Measurements from ENCODE around the gene MLC1. TPM values are rescaled to one million over a fixed set of nuclear protein-coding genes. Genes with fewer than 3 reads are reported as not detected.
A peak's percentile ranks its signal among the peaks of the same experiment; 100 is the strongest.
"Not testable (repeated sequence)": the region's sequence is repeated elsewhere in the genome, so short reads cannot be mapped to it uniquely, and the experiment has no call there.

Gene MLC1
- total RNA-seq, 1 donor from 2014 or later = not detected

DNA sequence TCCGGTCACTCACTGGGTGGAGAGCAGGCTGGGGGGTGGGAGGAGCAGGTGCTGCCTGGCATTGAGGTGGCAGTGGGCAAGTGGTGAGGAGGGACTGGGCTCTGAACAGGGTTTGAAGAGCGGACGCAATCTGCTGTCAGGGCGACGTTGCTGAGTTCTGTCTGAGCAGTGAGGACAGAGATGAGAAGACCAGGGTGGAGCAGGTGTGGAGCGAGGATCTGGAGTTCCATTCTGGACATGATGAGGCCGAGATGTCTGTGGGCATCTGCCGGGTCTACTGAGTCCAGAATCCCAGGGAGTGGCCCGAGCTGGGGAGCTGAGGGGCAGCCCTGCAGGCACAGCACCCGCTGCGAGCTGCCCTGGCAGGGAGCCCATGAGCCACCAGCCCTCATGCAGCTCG is 2.4 kb upstream of the MLC1 start:
- Histone ChIP-seq H2AFZ (replicated peaks) (no peak overlapping the region), H3K27me3 (no peaks in the 10 kb centered on the region), H3K36me3 (no peaks in the 10 kb centered on the region), H3K9me3 (ENCODE audit: low read depth) (no peaks in the 10 kb centered on the region), H3K79me2 (ENCODE audit: low read depth) (no peaks in the 10 kb centered on the region), H3K4me1 (no peaks in the 10 kb centered on the region), H4K20me1 (ENCODE audit: low read depth) (no peaks in the 10 kb centered on the region), H3F3A (ENCODE audit: low read depth) (no peaks in the 10 kb centered on the region), H3K27ac (no peak overlapping the region), H3K9ac (no peak overlapping the region), H3K4me2 (no peak overlapping the region), H3K4me3 (no peak overlapping the region)
- no peak overlapping the region for H3K27ac Mint-ChIP-seq
- no peaks in the 10 kb centered on the region for H3K36me3 Mint-ChIP-seq
- TF ChIP-seq EZH2phosphoT487 (IDR thresholded peaks at IDR 0.05) = no peak
- TF ChIP-seq EZH2 (IDR thresholded peaks at IDR 0.05) = no peak
- TF ChIP-seq, protein P1, sequence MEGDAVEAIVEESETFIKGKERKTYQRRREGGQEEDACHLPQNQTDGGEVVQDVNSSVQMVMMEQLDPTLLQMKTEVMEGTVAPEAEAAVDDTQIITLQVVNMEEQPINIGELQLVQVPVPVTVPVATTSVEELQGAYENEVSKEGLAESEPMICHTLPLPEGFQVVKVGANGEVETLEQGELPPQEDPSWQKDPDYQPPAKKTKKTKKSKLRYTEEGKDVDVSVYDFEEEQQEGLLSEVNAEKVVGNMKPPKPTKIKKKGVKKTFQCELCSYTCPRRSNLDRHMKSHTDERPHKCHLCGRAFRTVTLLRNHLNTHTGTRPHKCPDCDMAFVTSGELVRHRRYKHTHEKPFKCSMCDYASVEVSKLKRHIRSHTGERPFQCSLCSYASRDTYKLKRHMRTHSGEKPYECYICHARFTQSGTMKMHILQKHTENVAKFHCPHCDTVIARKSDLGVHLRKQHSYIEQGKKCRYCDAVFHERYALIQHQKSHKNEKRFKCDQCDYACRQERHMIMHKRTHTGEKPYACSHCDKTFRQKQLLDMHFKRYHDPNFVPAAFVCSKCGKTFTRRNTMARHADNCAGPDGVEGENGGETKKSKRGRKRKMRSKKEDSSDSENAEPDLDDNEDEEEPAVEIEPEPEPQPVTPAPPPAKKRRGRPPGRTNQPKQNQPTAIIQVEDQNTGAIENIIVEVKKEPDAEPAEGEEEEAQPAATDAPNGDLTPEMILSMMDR (IDR thresholded peaks at IDR 0.05) = no peak
- peaks cover 20% of the 10 kb centered on the region for H3K4me1 Mint-ChIP-seq
- H3K27me3 Mint-ChIP-seq (ENCODE audit: insufficient read depth, low read depth) = peaks cover 16% of the 10 kb centered on the region
- DNase-seq (ENCODE audit: low spot score) = no peak
- peaks cover 18% of the 10 kb centered on the region for H3K9me3 Mint-ChIP-seq
- peak overlapping the region; percentile 61 for H3K4me3 Mint-ChIP-seq

DNA sequence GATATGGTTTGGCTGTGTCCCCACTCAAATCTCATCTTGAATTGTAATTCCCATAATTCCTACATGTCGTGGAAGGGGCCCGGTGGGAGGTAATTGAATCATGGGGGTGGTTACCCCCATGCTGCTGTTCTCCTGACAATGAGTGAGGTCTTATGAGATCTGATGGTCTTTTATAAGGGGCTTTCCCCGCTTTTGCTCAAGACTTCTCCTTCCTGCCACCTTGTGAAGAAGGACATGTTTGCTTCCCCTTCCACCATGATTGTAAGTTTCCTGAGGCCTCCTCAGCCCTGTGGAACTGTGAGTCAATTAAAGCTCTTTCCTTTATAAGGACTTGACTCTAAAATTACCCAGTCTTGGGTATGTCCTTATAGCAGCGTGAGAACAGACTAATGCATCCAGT is 1.7 kb upstream of the MLC1 start:
- not testable (repeated sequence) for H2AFZ ChIP-seq (replicated peaks); H3K27ac ChIP-seq; H3K79me2 ChIP-seq (ENCODE audit: low read depth); H3K36me3 Mint-ChIP-seq; H3K27me3 ChIP-seq; DNase-seq (ENCODE audit: low spot score); H3K4me2 ChIP-seq; H3F3A ChIP-seq (ENCODE audit: low read depth); H3K9me3 ChIP-seq (ENCODE audit: low read depth); H4K20me1 ChIP-seq (ENCODE audit: low read depth); H3K4me3 ChIP-seq; H3K4me1 ChIP-seq; H3K9ac ChIP-seq; H3K36me3 ChIP-seq; H3K4me3 Mint-ChIP-seq
- peaks cover 16% of the 10 kb centered on the region for H3K27me3 Mint-ChIP-seq (ENCODE audit: insufficient read depth, low read depth)
- peaks cover 18% of the 10 kb centered on the region for H3K9me3 Mint-ChIP-seq
- peak overlapping the region; percentile 64 for H3K27ac Mint-ChIP-seq
- peaks cover 20% of the 10 kb centered on the region for H3K4me1 Mint-ChIP-seq

DNA sequence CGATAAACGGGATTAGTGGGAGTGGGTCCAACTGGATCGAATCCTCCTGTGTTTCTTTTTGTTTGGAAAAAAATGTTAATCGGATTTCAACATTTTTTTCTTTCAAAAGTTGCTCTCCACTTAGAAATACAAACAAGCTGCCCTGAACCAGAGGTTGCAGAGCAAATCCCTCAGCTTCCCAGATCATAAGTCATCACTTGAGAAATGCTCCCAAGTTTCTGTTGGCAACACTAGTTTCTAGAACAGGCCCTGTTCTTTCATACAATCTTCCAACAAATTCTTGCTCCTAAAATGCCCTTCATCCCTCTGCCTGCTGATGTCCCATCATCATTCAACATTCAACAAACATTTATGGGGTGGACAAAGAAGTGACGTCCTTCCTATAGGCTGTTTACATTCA is 1.3 kb upstream of the MLC1 start:
- no peak overlapping the region for H3K4me3 ChIP-seq
- TF ChIP-seq EZH2phosphoT487 (IDR thresholded peaks at IDR 0.05) (no peak), EZH2 (IDR thresholded peaks at IDR 0.05) (no peak)
- TF ChIP-seq, protein P1 (IDR thresholded peaks at IDR 0.05) = no peak
- no peaks in the 10 kb centered on the region for H3K9me3 ChIP-seq (ENCODE audit: low read depth)
- H4K20me1 ChIP-seq (ENCODE audit: low read depth) = no peaks in the 10 kb centered on the region
- H3K4me2 ChIP-seq = no peak overlapping the region
- H3K36me3 ChIP-seq = no peaks in the 10 kb centered on the region
- no peak overlapping the region for H2AFZ ChIP-seq (replicated peaks)
- Mint-ChIP-seq H3K27me3 (ENCODE audit: insufficient read depth, low read depth) (peaks cover 16% of the 10 kb centered on the region), H3K9me3 (peaks cover 18% of the 10 kb centered on the region), H3K36me3 (no peaks in the 10 kb centered on the region), H3K4me1 (peaks cover 20% of the 10 kb centered on the region), H3K27ac (peak overlapping the region; percentile 64), H3K4me3 (no peak overlapping the region)
- H3F3A ChIP-seq (ENCODE audit: low read depth) = no peaks in the 10 kb centered on the region
- no peak for DNase-seq (ENCODE audit: low spot score)
- no peak overlapping the region for H3K9ac ChIP-seq
- no peaks in the 10 kb centered on the region for H3K79me2 ChIP-seq (ENCODE audit: low read depth)
- no peak overlapping the region for H3K27ac ChIP-seq
- no peaks in the 10 kb centered on the region for H3K27me3 ChIP-seq
- no peaks in the 10 kb centered on the region for H3K4me1 ChIP-seq

DNA sequence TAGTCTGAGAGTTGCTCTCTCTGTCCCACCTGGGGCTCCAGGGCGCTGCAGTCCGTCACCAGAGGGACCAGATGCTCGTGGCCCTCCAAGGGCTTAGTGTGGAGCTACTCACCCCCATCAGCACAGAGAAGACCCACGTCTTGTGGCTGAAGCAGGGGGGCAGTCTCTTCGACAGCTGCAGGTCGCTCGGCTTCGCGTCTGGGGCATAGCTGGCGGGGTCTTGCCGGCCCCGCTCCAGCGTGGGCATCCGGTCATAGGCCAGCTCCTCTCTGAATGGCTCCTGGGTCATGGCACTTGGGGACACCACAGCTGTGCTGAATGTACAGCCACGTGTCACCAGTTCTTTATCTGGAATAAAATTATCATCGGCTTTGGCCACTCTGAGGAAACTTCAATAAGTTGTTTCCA is 608 bp downstream of the MLC1 start:
- Mint-ChIP-seq H3K36me3 (no peaks in the 10 kb centered on the region), H3K27ac (no peak overlapping the region), H3K27me3 (ENCODE audit: insufficient read depth, low read depth) (peaks cover 12% of the 10 kb centered on the region), H3K9me3 (peaks cover 14% of the 10 kb centered on the region), H3K4me3 (no peak overlapping the region), H3K4me1 (peaks cover 22% of the 10 kb centered on the region)
- Histone ChIP-seq H3K27me3 (no peaks in the 10 kb centered on the region), H2AFZ (replicated peaks) (no peak overlapping the region), H4K20me1 (ENCODE audit: low read depth) (no peaks in the 10 kb centered on the region), H3K36me3 (no peaks in the 10 kb centered on the region), H3K27ac (no peak overlapping the region), H3K4me2 (no peak overlapping the region), H3K9me3 (ENCODE audit: low read depth) (no peaks in the 10 kb centered on the region), H3K9ac (no peak overlapping the region), H3F3A (ENCODE audit: low read depth) (no peaks in the 10 kb centered on the region), H3K4me1 (no peaks in the 10 kb centered on the region), H3K4me3 (no peak overlapping the region), H3K79me2 (ENCODE audit: low read depth) (no peaks in the 10 kb centered on the region)
- no peak for DNase-seq (ENCODE audit: low spot score)
- no peak for TF ChIP-seq EZH2 (IDR thresholded peaks at IDR 0.05)
- TF ChIP-seq, protein P1 (IDR thresholded peaks at IDR 0.05) = no peak
- TF ChIP-seq EZH2phosphoT487 (IDR thresholded peaks at IDR 0.05) = no peak

All from neural progenitor cell (in vitro differentiated cells).